GM10266 (cell line): Measurements from ENCODE around the gene BRIP1.

Experiments used
- DNase-seq: peaks from one replicate; pipeline ENCODE4 v3.0.0; 2012; ENCODE audit errors: extremely low spot score
- CTCF ChIP-seq: IDR thresholded peaks from 2 replicates; pipeline ENCODE4 v1.5.1; 2012; ENCODE audit warnings: mild to moderate bottlenecking, low read depth; ENCODE audit not compliant: control insufficient read depth, insufficient read depth; ENCODE audit errors: missing control alignments

Gene BRIP1

GRCh38 chr17:61758430-61758829, 104.9 kb downstream of the BRIP1 start:
- no peak for TF ChIP-seq CTCF
- DNase-seq: no peak

DNA sequence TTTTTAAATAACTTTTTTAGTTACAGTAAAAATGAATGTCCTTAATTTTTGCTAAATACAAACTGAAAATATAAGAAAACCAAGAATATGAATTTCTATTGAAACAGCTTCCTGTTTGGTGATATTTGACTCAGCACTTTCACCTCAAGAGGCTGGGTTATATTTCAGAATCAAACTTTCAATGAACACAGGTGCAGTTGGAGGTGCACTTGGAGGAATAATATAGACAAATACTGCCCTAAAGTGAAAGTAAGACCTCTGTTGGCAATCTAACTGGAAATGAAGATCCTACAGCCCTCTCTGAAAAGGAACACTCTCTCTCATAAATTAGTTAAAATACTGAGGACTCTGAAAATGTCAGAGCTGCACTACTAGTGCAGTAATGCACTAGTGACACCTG, 106.2 kb downstream of the BRIP1 start:
- no peak for DNase-seq

GRCh38 chr17:61756561-61756960, 106.8 kb downstream of the BRIP1 start:
- no peak for DNase-seq
- no peak for TF ChIP-seq CTCF

More for the DNA sequence above, 106.2 kb downstream of the BRIP1 start:
- TF ChIP-seq CTCF: no peak

DNA sequence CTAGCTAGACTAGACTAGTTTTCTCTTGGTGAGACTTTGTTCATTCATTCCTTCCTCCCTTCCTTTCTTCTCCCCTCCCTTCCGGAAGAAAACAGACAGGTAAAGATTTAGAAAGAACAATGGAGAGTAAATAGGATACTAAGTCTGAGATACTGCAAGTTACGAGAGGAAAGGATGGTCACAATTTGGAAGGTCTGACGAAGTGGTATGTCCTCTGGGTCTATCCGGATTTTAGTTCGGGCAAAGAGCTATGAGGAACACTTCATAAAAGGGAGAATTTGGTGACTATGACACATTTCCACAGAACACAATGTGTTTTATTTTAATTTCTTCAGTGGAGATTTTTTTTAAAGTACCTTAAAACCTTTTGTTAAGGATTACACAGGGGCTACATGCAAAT, 107.7 kb downstream of the BRIP1 start:
- DNase-seq: no peak
- no peak for TF ChIP-seq CTCF

GRCh38 chr17:61755078-61755477, 108.2 kb downstream of the BRIP1 start:
- TF ChIP-seq CTCF: no peak
- no peak for DNase-seq

DNA sequence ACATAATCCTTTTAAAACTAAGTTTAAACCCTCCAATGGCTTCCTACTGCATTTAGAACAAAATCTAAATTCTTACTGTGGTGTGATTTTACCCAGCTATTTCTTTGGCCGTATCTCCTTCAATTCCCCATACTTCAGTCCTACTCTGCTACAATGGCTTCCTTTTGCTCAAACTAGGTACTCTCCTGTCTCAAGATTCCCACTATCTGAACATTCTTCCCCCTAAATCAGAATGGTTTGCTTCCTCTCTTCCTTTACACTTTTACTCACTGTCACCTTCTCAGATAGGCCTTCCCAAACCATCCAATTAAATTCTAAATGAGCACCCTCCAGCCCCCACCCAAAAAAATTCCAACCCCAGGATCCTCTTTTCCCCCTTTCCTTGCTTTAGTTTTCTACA, 109.2 kb downstream of the BRIP1 start:
- no peak for TF ChIP-seq CTCF
- DNase-seq: no peak

DNA sequence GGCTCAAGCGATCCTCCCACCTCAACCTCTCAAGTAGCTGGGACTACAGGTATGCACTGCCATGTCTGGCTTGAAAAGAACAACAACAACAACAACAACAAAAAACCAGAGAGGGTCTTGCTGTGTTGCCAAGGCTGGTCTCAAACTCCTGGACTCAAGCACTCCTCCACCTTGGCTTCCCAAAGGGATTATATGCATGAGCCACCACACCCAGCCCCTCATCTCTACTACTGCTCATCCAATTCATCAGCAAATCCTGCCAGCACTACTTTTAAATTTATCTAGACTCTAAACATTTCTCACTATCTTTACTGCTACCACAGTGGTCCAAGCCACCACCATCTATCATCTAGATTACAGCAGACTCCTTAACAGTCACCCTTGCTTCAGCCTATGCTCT, 109.6 kb downstream of the BRIP1 start:
- no peak for TF ChIP-seq CTCF
- no peak for DNase-seq
